Dermis microvascular lymphatic vessel endothelial cell (primary cell): ENCODE data around the gene SLC25A10. TPM values are rescaled to one million over a fixed set of nuclear protein-coding genes. Genes with fewer than 3 reads are reported as not detected.

Experiments
- total RNA-seq: library from RNA; depleted of rRNA; stranded (reverse); fragments of >200 nt; gene quantifications from 2 replicates; pipeline ENCODE4 v1.2.1, GENCODE V29; 2014

The SLC25A10 gene
- total RNA-seq, 1 donor from 2014 or later, result 17.7 TPM

Other genes starting within 250 kb of the SLC25A10 start
- gene ACTG1, start 199.5 kb upstream of the SLC25A10 start, total RNA-seq, result 6,103 and 8,158 TPM in 2 replicates
- 0.26 and 0.76 TPM in 2 replicates for gene FSCN2, start 183.9 kb upstream of the SLC25A10 start, total RNA-seq
- gene FAAP100, start 159.9 kb upstream of the SLC25A10 start, total RNA-seq, result 11.0 and 19.8 TPM in 2 replicates
- gene NPLOC4, start 75.2 kb upstream of the SLC25A10 start, total RNA-seq, result 67.7 and 87.9 TPM in 2 replicates
- gene TSPAN10, start 75.1 kb upstream of the SLC25A10 start, total RNA-seq, result 0.51 and 0.89 TPM in 2 replicates
- gene PDE6G, start 55.7 kb upstream of the SLC25A10 start, total RNA-seq, result 1.3 and 5.3 TPM in 2 replicates
- gene OXLD1, start 45.7 kb upstream of the SLC25A10 start, total RNA-seq, result 26.6 and 29.7 TPM in 2 replicates
- 6.3 and 8.5 TPM in 2 replicates for gene CCDC137, start 45.5 kb upstream of the SLC25A10 start, total RNA-seq
- 25.4 and 28.2 TPM in 2 replicates for gene ARL16, start 28.5 kb upstream of the SLC25A10 start, total RNA-seq
- gene HGS, start 28.3 kb upstream of the SLC25A10 start, total RNA-seq, result 41.1 and 49.4 TPM in 2 replicates
- 8.7 and 8.9 TPM in 2 replicates for gene MRPL12, start 8.9 kb upstream of the SLC25A10 start, total RNA-seq
- not detected in 2 replicates for gene GCGR, start 91.9 kb downstream of the SLC25A10 start, total RNA-seq
- gene MCRIP1, start 121.0 kb downstream of the SLC25A10 start, total RNA-seq, result 81.8 and 133 TPM in 2 replicates
- gene PPP1R27, start 122.8 kb downstream of the SLC25A10 start, total RNA-seq, result not detected in 2 replicates
- gene P4HB, start 148.3 kb downstream of the SLC25A10 start, total RNA-seq, result 634 and 739 TPM in 2 replicates
- 97.7 and 157 TPM in 2 replicates for gene ARHGDIA, start 159.1 kb downstream of the SLC25A10 start, total RNA-seq
- 142 and 181 TPM in 2 replicates for gene ALYREF, start 179.3 kb downstream of the SLC25A10 start, total RNA-seq
- 108 and 109 TPM in 2 replicates for gene ANAPC11, start 179.4 kb downstream of the SLC25A10 start, total RNA-seq
- 0.13 TPM in 1 of 2 replicates, not detected in the other for gene NPB, start 190.0 kb downstream of the SLC25A10 start, total RNA-seq
- 30.2 and 40.4 TPM in 2 replicates for gene PCYT2, start 199.1 kb downstream of the SLC25A10 start, total RNA-seq
- gene SIRT7, start 205.9 kb downstream of the SLC25A10 start, total RNA-seq, result 11.9 and 12.3 TPM in 2 replicates
- gene MAFG, start 215.5 kb downstream of the SLC25A10 start, total RNA-seq, result 10.4 and 19.0 TPM in 2 replicates
- 60.8 and 71.2 TPM in 2 replicates for gene PYCR1, start 225.0 kb downstream of the SLC25A10 start, total RNA-seq
- gene MYADML2, start 234.9 kb downstream of the SLC25A10 start, total RNA-seq, result not detected in 2 replicates
- under 0.01 TPM in 2 replicates for gene NOTUM, start 248.9 kb downstream of the SLC25A10 start, total RNA-seq